ENCODE results near the gene FCSK.

FCSK gene

DNA sequence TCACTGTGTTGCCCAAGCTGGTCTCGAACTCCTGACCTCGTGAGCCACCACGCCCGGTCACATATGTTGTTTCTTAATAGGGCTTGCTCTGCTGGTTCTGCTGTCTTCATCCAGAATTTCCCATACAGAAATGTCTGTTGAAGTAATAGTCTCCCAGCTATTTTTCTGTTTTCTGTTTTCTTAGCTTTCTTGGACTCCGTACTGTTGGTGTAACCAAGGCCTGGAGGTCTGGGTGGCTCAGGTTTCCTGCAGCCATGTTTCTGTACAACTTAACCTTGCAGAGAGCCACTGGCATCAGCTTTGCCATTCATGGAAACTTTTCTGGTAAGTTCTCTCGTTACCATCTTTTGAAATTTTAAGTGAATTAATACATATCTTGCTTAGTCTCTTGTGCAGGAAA is 72.0 kb downstream of the FCSK start:
- no peak for DNase-seq

DNA sequence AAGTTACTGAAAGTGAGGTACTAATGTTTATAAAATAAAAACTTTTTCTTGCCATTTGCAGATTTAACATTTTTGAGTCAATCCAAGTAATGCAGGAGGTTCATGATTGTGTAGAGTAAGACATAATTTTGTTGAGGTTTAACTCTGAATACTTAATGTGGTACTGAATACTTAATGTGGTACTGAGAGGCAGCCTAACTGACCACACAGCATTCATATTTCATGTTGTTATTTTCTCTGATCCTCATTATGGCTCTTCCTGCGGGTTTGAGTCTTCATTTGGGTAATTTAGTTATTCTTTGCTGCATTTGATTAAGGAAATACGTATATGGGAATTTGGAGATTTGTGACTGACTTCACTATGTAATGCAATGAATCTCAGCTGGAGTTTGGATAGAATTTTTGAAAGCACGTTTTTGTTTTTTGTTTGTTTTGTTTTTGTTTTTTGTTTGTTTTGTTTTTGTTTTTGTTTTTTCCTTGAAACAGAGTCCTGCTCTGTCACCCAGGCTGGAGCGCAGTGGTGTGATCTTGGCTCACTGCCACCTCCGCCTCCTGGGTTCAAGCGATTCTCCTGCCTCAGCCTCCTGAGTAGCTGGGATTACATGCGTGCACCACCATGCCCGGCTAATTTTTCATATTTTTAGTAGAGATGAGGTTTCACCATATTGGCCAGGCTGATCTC is 73.1 kb downstream of the FCSK start:
- DNase-seq = no peak

DNA sequence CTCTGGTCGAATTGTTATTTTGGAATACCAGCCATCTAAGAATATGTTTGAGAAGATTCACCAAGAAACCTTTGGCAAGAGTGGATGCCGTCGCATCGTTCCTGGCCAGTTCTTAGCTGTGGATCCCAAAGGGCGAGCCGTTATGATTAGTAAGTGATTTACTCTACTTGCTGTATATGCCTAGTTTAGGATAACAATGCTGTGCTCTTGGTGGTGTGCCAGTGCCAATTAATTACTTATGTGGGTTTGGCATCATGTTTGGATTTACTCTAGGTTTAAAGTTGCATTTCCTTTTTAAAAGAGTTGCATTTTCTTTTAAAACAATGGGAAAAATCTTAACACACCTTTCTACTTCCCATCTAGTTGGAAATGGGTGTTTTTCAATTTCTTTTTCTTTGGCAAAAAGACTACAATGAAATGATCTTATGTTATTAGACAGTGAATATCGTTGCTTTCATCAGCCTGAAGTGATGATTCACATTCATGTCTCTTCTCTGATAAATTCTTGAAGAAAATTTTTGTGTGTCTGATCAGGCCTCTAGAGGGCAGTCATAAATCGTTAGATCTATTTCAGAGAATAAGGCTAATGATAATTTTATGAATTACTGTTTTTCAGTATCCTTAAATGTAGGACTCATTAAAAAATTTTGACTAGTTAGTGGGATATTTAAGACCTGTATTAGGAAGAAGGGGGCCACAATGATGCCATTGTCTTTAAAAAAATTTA is 74.8 kb downstream of the FCSK start:
- no peak for DNase-seq
